Spinal cord (tissue), 10 donors: ENCODE results near the gene ZSWIM3. TPM values are rescaled to one million over a fixed set of nuclear protein-coding genes. Genes with fewer than 3 reads are reported as not detected.

Experiments used
- DNase-seq, 6 donors: peaks; one replicate each; pipeline versions ENCODE4 v3.0.0 to v3.0.0-alpha.2; 2013 to 2015; ENCODE audit warnings: low spot score in 6 of 6, low read depth in 4 of 6
- H3K27ac ChIP-seq: one replicate; pipeline ENCODE4 v1.5.1; 2013; ENCODE audit warnings: low read depth, low read length, control low read depth
- H3K27me3 ChIP-seq: one replicate; pipeline ENCODE4 v1.6.1; 2013; ENCODE audit warnings: low read length; ENCODE audit not compliant: control insufficient read depth, insufficient read depth
- H3K36me3 ChIP-seq: one replicate; pipeline ENCODE4 v1.6.1; 2013; ENCODE audit warnings: low read length; ENCODE audit not compliant: control insufficient read depth, insufficient read depth
- H3K4me1 ChIP-seq: one replicate; pipeline ENCODE4 v1.6.1; 2013; ENCODE audit warnings: low read length; ENCODE audit not compliant: control insufficient read depth, insufficient read depth
- H3K4me3 ChIP-seq: one replicate; pipeline ENCODE4 v1.5.1; 2013; ENCODE audit warnings: low read depth, low read length, control low read depth
- H3K9me3 ChIP-seq: one replicate; pipeline ENCODE4 v1.6.1; 2013; ENCODE audit warnings: low read length; ENCODE audit not compliant: control insufficient read depth, insufficient read depth
- WGBS: methylation state at CpG from one replicate; pipeline ENCODE4 v1.1.5; 2013; ENCODE audit warnings: missing lambda C conversion rate; ENCODE audit not compliant: insufficient coverage; 5-methylcytosine and 5-hydroxymethylcytosine counted together
- polyA plus RNA-seq, 2 donors: library from polyadenylated mRNA; unstranded; fragments of 120-200 nt; gene quantifications; one replicate each; pipeline ENCODE4 v1.2.1, GENCODE V29; 2013; ENCODE audit not compliant: insufficient read length in 2 of 2
- total RNA-seq, 2 donors: library from RNA; depleted of rRNA in 1 of 2; stranded (reverse); fragments of 120-200 nt in 1 of 2; fragments of >200 nt in 1 of 2; gene quantifications; one replicate each; pipeline versions ENCODE4 v1.2.3 to v1.2.4, GENCODE V29; 2013 to 2014
- donor health status: healthy.

Gene ZSWIM3
- total and polyA plus RNA-seq, 4 donors = 6.1 to 9.3 (median 8.0) TPM

DNA sequence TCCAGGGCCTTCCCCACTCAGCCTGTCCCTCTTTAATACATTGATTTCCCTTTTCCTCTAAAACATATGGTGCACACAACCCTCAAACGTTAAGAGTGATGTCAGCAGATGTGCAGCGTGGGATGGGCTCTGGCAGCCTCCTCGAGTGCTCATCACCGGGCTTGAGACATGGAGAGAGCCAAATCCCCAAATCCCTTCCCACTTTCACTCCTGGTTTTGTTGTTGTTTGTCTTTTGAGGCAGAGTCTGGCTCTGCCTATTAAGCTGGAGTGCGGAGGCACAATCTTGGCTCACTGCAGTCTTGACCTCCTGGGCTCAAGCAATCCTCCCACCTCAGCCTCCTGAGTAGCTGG lies 60.4 kb downstream of the ZSWIM3 start:
- Histone ChIP-seq H3K27ac (peak overlapping the region; percentile 74), H3K9me3 (no peaks in the 10 kb centered on the region), H3K27me3 (no peaks in the 10 kb centered on the region), H3K4me1 (peaks cover 10% of the 10 kb centered on the region), H3K36me3 (no peaks in the 10 kb centered on the region), H3K4me3 (no peak overlapping the region)
- peak in 2 of 6 donors; percentile 3 to 41 for DNase-seq
- whole genome bisulfite sequencing = 67% methylated on average over 2 of the region's 5 CpGs

DNA sequence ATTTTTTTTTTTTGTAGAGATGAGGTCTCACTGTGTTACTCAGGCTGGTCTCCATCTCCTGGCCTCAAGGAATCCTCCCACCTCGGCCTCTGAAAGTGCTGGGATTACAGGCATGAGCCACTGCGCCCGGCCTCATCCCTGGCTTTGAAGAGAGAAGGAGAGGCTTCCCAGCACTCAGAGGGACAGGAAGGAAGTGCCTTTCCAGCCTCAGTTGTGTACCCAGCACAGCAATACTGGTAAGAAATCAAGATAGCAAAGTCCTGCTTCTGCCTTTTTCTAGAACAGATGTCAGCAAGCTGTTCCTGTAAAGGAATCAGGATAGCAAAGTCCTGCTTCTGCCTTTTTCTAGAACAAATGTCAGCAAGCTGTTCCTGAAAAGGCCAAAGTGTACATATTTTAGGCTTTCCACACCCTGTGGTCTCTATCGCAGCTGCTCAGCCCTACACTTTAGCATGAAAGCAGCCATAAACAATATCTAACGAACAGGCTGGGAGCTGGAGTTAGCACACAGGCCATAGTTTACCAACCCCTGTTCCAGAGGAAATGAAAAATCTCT lies 60.8 kb downstream of the ZSWIM3 start:
- Histone ChIP-seq H3K9me3 (no peaks in the 10 kb centered on the region), H3K36me3 (no peaks in the 10 kb centered on the region), H3K4me3 (no peak overlapping the region), H3K4me1 (peaks cover 8% of the 10 kb centered on the region), H3K27me3 (no peaks in the 10 kb centered on the region), H3K27ac (peak overlapping the region; percentile 74)
- 61% methylated on average over 4 of the region's 5 CpGs for WGBS
- DNase-seq = no peak

GRCh38 chr20:45918779-45919537 lies 61.5 kb downstream of the ZSWIM3 start:
- Histone ChIP-seq H3K27ac (peak overlapping the region; percentile 74), H3K9me3 (no peaks in the 10 kb centered on the region)

DNA sequence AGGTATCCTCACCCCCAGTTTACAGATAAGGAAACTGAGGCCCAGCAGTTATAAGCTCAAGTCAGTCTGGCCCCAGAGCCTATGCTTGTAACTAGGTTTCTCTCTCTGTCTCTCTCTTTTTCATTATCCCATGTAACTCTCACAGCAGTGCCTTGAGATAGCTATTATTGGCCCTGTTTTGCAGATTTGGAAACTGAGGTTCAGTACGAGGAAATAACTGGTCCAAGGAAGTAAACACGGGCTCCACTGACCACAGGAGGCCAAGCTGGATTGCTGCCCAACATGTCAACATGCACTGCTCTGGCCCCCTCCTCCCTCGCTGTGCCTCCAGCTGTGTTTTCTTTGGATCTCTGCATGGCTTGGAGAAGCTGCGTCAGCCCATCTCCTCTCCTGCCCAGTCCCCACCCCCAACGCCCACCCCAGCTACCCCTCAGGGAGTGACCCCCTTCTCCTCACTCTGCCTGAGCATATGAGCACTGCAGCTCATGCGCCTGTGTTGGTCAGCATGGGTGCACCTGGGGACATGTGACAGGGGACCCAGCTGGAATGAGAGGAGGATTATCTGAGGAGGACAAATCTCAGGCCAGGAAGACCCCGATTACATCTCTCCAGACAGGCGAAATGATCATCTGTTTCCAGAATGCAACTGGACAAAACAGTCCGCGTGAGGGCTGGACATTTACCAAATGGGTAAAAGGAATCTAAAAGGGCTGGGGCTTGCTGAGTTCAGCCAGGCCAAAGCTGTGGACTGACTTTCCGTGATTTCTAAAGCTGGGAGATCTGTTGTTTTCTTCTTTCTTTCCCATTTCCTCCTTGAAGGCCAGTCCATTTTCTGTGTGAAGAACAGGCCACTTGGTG lies 62.4 kb downstream of the ZSWIM3 start:
- peak in 2 of 6 donors; percentile 2 to 81 for DNase-seq
- WGBS = 34% methylated on average over 6 of the region's 11 CpGs
- Histone ChIP-seq H3K4me1 (peaks cover 8% of the 10 kb centered on the region), H3K27ac (peak overlapping the region; percentile 78), H3K36me3 (no peaks in the 10 kb centered on the region), H3K9me3 (no peaks in the 10 kb centered on the region), H3K4me3 (no peak overlapping the region), H3K27me3 (no peaks in the 10 kb centered on the region)

More at GRCh38 chr20:45918779-45919537, 61.5 kb downstream of the ZSWIM3 start:
- Histone ChIP-seq H3K4me3 (no peak overlapping the region), H3K27me3 (no peaks in the 10 kb centered on the region), H3K4me1 (peaks cover 8% of the 10 kb centered on the region), H3K36me3 (no peaks in the 10 kb centered on the region)
- DNase-seq = no peak
- 94% methylated on average over 9 of the region's 12 CpGs for WGBS

GRCh38 chr20:45920462-45921336 lies 63.3 kb downstream of the ZSWIM3 start:
- Histone ChIP-seq H3K36me3 (no peaks in the 10 kb centered on the region), H3K27me3 (no peaks in the 10 kb centered on the region), H3K4me1 (peaks cover 8% of the 10 kb centered on the region), H3K4me3 (no peak overlapping the region), H3K9me3 (no peaks in the 10 kb centered on the region), H3K27ac (peak overlapping the region; percentile 78)
- 75% methylated on average over 5 of the region's 9 CpGs for WGBS
- no peak for DNase-seq

DNA sequence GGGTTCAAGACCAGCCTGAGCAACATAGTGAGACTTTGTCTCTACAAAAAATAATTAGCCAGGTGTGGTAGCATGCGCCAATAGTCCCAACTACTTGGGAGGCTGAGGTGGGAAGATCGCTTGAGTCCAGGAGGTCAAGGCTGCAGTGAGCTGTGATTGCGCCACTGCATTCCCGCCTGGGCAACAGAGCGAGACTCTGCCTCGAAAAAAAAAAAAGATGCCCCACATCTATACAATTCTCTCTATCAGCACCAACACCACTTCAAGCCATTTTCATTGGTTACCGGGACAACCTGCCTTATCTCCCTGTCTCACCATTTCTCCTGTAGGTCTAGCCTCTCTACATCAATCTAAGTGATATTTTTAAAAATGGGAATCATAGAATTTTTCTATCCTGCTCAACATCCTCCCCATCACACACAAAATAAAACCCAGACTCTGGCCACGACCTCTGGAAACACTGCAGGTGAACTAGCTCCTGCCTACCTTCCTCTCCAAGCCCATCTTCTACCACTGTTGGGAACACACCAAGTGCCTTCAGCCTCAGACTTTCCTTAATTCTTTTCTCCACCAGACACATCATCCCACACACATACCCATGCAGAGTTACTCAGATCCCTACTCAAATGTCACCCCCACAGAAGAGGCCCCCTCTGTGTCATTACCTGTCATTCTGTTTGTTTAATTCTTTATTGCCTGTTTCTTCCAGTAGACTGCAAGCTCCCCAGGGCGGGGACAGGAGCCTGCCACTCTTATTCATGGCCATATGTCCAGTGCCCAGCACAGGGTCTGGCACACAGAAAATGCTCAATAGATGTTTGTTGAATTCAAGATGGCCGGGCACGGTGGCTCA lies 64.1 kb downstream of the ZSWIM3 start:
- WGBS = 83% methylated on average over 9 of the region's 11 CpGs

GRCh38 chr20:45924391-45925261 lies 67.2 kb downstream of the ZSWIM3 start:
- Histone ChIP-seq H3K9me3 (no peaks in the 10 kb centered on the region), H3K36me3 (no peaks in the 10 kb centered on the region), H3K4me3 (no peak overlapping the region), H3K27me3 (no peaks in the 10 kb centered on the region), H3K4me1 (peaks cover 7% of the 10 kb centered on the region), H3K27ac (peak overlapping the region; percentile 82)
- 81% methylated on average over 14 of the region's 21 CpGs for WGBS
- DNase-seq = peak in 2 of 6 donors; percentile 39 to 78

More for the DNA sequence above, 64.1 kb downstream of the ZSWIM3 start:
- H3K4me3 ChIP-seq = no peak overlapping the region
- H3K36me3 ChIP-seq = no peaks in the 10 kb centered on the region
- H3K27me3 ChIP-seq = no peaks in the 10 kb centered on the region
- no peak for DNase-seq
- H3K9me3 ChIP-seq = no peaks in the 10 kb centered on the region
- H3K27ac ChIP-seq = peak overlapping the region; percentile 78
- peaks cover 8% of the 10 kb centered on the region for H3K4me1 ChIP-seq
